ENCODE measurements around the gene STAT4.

Gene STAT4

GRCh38 chr2:191143791-191144190 is 7.0 kb downstream of the STAT4 start:
- no peak for DNase-seq

- no peak for DNase-seq
Observed at GRCh38 chr2:191128911-191129304, 21.9 kb downstream of the STAT4 start.

GRCh38 chr2:191128172-191128910 is 22.5 kb downstream of the STAT4 start:
- no peak for DNase-seq

- DNase-seq: no peak
Observed at GRCh38 chr2:191127235-191127634, 23.6 kb downstream of the STAT4 start.

GRCh38 chr2:191126386-191127085 is 24.3 kb downstream of the STAT4 start:
- DNase-seq: no peak

- DNase-seq: no peak
Observed at GRCh38 chr2:191125646-191126045, 25.1 kb downstream of the STAT4 start.

GRCh38 chr2:191122638-191123294 is 28.0 kb downstream of the STAT4 start:
- no peak for DNase-seq

GRCh38 chr2:191117341-191117740 is 33.5 kb downstream of the STAT4 start:
- no peak for DNase-seq

- DNase-seq: no peak
Observed at GRCh38 chr2:191115804-191116203, 35.0 kb downstream of the STAT4 start.

- DNase-seq: no peak
Observed at GRCh38 chr2:191115391-191115790, 35.4 kb downstream of the STAT4 start.

GRCh38 chr2:191114403-191114886 is 36.3 kb downstream of the STAT4 start:
- DNase-seq: peak in 2 of 14 donors; percentile 1 to 2

- no peak for DNase-seq
Observed at GRCh38 chr2:191113761-191114160, 37.0 kb downstream of the STAT4 start.

GRCh38 chr2:191112448-191112901 is 38.3 kb downstream of the STAT4 start:
- DNase-seq: no peak

- no peak for DNase-seq
Observed at GRCh38 chr2:191109888-191110287, 40.9 kb downstream of the STAT4 start.

GRCh38 chr2:191108331-191108730 is 42.5 kb downstream of the STAT4 start:
- DNase-seq: no peak

GRCh38 chr2:191105082-191105481 is 45.7 kb downstream of the STAT4 start:
- no peak for DNase-seq

- no peak for DNase-seq
Observed at GRCh38 chr2:191103774-191104173, 47.0 kb downstream of the STAT4 start.

GRCh38 chr2:191100216-191100615 is 50.6 kb downstream of the STAT4 start:
- DNase-seq: no peak

- no peak for DNase-seq
Observed at GRCh38 chr2:191087311-191087710, 63.5 kb downstream of the STAT4 start.

GRCh38 chr2:191086706-191087105 is 64.1 kb downstream of the STAT4 start:
- DNase-seq: no peak

- no peak for DNase-seq
Observed at GRCh38 chr2:191083540-191083939, 67.3 kb downstream of the STAT4 start.

GRCh38 chr2:191082321-191082720 is 68.5 kb downstream of the STAT4 start:
- DNase-seq: no peak

- DNase-seq: no peak
Observed at GRCh38 chr2:191081411-191082155, 69.2 kb downstream of the STAT4 start.
